ENCODE data around the gene RAB44. TPM values are rescaled to one million over a fixed set of nuclear protein-coding genes. Genes with fewer than 3 reads are reported as not detected.

RAB44 gene
- polyA plus RNA-seq, 4 donors = 0.06 to 0.23 TPM; not detected in 2

- DNase-seq (ENCODE audit: low read depth in 4 of 4, low spot score in 2 of 4) = peak in 2 of 4 donors; percentile 73 to 79
Measured at GRCh38 chr6:36765594-36766398, 68.2 kb downstream of the RAB44 start.

GRCh38 chr6:36766399-36766945 lies 68.8 kb downstream of the RAB44 start:
- no peak for DNase-seq (ENCODE audit: low read depth in 4 of 4, low spot score in 2 of 4)

- no peak for DNase-seq (ENCODE audit: low read depth in 4 of 4, low spot score in 2 of 4)
Measured at GRCh38 chr6:36769183-36769675, 71.6 kb downstream of the RAB44 start.

GRCh38 chr6:36769676-36770499 lies 72.3 kb downstream of the RAB44 start:
- DNase-seq (ENCODE audit: low read depth in 4 of 4, low spot score in 2 of 4) = no peak

- no peak for DNase-seq (ENCODE audit: low read depth in 4 of 4, low spot score in 2 of 4)
Measured at GRCh38 chr6:36771145-36771544, 73.5 kb downstream of the RAB44 start.

- DNase-seq (ENCODE audit: low read depth in 4 of 4, low spot score in 2 of 4) = no peak
Measured at GRCh38 chr6:36772397-36772796, 74.8 kb downstream of the RAB44 start.

GRCh38 chr6:36774331-36774730 lies 76.7 kb downstream of the RAB44 start:
- DNase-seq (ENCODE audit: low read depth in 4 of 4, low spot score in 2 of 4) = no peak

GRCh38 chr6:36776167-36776566 lies 78.5 kb downstream of the RAB44 start:
- no peak for DNase-seq (ENCODE audit: low read depth in 4 of 4, low spot score in 2 of 4)

GRCh38 chr6:36777801-36778200 lies 80.2 kb downstream of the RAB44 start:
- no peak for DNase-seq (ENCODE audit: low read depth in 4 of 4, low spot score in 2 of 4)

- no peak for DNase-seq (ENCODE audit: low read depth in 4 of 4, low spot score in 2 of 4)
Measured at GRCh38 chr6:36779227-36779626, 81.6 kb downstream of the RAB44 start.

GRCh38 chr6:36780442-36781177 lies 83.0 kb downstream of the RAB44 start:
- no peak for DNase-seq (ENCODE audit: low read depth in 4 of 4, low spot score in 2 of 4)

GRCh38 chr6:36781669-36782068 lies 84.0 kb downstream of the RAB44 start:
- DNase-seq (ENCODE audit: low read depth in 4 of 4, low spot score in 2 of 4) = no peak

Other genes starting within 250 kb of the RAB44 start
- 10 to 100 TPM; 40.3 to 60.5 (median 50.0) TPM for gene STK38, start 150.3 kb upstream of the RAB44 start, polyA plus RNA-seq (ENCODE audit: insufficient read length in 4 of 4)
- gene SRSF3, start 103.5 kb upstream of the RAB44 start, polyA plus RNA-seq (ENCODE audit: insufficient read length in 4 of 4) = 100 to 1,000 TPM; 540 to 635 (median 592) TPM
- 10 to 100 TPM in 3 of 4 donors, 1 to 10 TPM in 1; 9.4 to 16.3 (median 11.6) TPM for gene CDKN1A, start 19.1 kb upstream of the RAB44 start, polyA plus RNA-seq (ENCODE audit: insufficient read length in 4 of 4)
- gene CPNE5, start 141.6 kb downstream of the RAB44 start, polyA plus RNA-seq (ENCODE audit: insufficient read length in 4 of 4) = 10 to 100 TPM; 12.2 to 16.6 (median 13.8) TPM
- 10 to 100 TPM; 48.1 to 54.4 (median 51.1) TPM for gene PPIL1, start 177.0 kb downstream of the RAB44 start, polyA plus RNA-seq (ENCODE audit: insufficient read length in 4 of 4)
- 10 to 100 TPM; 43.0 to 50.6 (median 47.9) TPM for gene C6orf89, start 188.1 kb downstream of the RAB44 start, polyA plus RNA-seq (ENCODE audit: insufficient read length in 4 of 4)